Measurements from ENCODE around the gene TOMM5.

GRCh38 chr9:37604296-37604695, 11.9 kb upstream of the TOMM5 start:
- TF ChIP-seq CTCF (IDR thresholded peaks at IDR 0.05): no peak
- no peak for TF ChIP-seq EZH2 (IDR thresholded peaks at IDR 0.05)

All from neural progenitor cell (in vitro differentiated cells).